T-helper 1 cell treated with Interleukin-12 subunit alpha and Interleukin-12 subunit beta and Interleukin-4 antibody, amounts not matched to agents 30 μg/mL and 1 μg/mL, for 36 hours (primary cell): ENCODE measurements around the gene REPS2.

Source experiments
- H3K27ac Mint-ChIP-seq: one replicate; pipeline ENCODE4 v1.8.0; 2021; ENCODE audit warnings: mild to moderate bottlenecking, mixed read lengths
- H3K27me3 Mint-ChIP-seq: one replicate; pipeline ENCODE4 v1.8.0; 2021; ENCODE audit warnings: low read depth, mixed read lengths
- H3K36me3 Mint-ChIP-seq: one replicate; pipeline ENCODE4 v1.8.0; 2021; ENCODE audit warnings: low read depth, mixed read lengths
- H3K4me1 Mint-ChIP-seq: one replicate; pipeline ENCODE4 v1.8.0; 2021; ENCODE audit warnings: low read depth, mixed read lengths
- H3K4me3 Mint-ChIP-seq: one replicate; pipeline ENCODE4 v1.8.0; 2021; ENCODE audit warnings: mild to moderate bottlenecking, moderate library complexity, mixed read lengths
- H3K9me3 Mint-ChIP-seq: one replicate; pipeline ENCODE4 v1.8.0; 2021; ENCODE audit warnings: mixed read lengths

The REPS2 gene

GRCh38 chrX:16978193-16978984 is 31.9 kb downstream of the REPS2 start:
- H3K4me3 Mint-ChIP-seq, result no peak overlapping the region
- H3K9me3 Mint-ChIP-seq, result no peaks in the 10 kb centered on the region
- H3K4me1 Mint-ChIP-seq, result no peaks in the 10 kb centered on the region
- no peak overlapping the region for H3K27ac Mint-ChIP-seq
- H3K27me3 Mint-ChIP-seq, result peaks cover 4% of the 10 kb centered on the region
- H3K36me3 Mint-ChIP-seq, result no peaks in the 10 kb centered on the region

- H3K4me1 Mint-ChIP-seq, result no peaks in the 10 kb centered on the region
- no peak overlapping the region for H3K4me3 Mint-ChIP-seq
- H3K27me3 Mint-ChIP-seq, result peaks cover 4% of the 10 kb centered on the region
- H3K27ac Mint-ChIP-seq, result no peak overlapping the region
- H3K9me3 Mint-ChIP-seq, result no peaks in the 10 kb centered on the region
- no peaks in the 10 kb centered on the region for H3K36me3 Mint-ChIP-seq
Measured at GRCh38 chrX:16979226-16979625, 32.8 kb downstream of the REPS2 start.

GRCh38 chrX:16981209-16981608 is 34.8 kb downstream of the REPS2 start:
- H3K4me1 Mint-ChIP-seq, result no peaks in the 10 kb centered on the region
- H3K27ac Mint-ChIP-seq, result no peak overlapping the region
- no peak overlapping the region for H3K4me3 Mint-ChIP-seq
- no peaks in the 10 kb centered on the region for H3K27me3 Mint-ChIP-seq
- no peaks in the 10 kb centered on the region for H3K9me3 Mint-ChIP-seq
- H3K36me3 Mint-ChIP-seq, result no peaks in the 10 kb centered on the region

GRCh38 chrX:16981980-16982379 is 35.5 kb downstream of the REPS2 start:
- no peaks in the 10 kb centered on the region for H3K36me3 Mint-ChIP-seq
- H3K27ac Mint-ChIP-seq, result no peak overlapping the region
- no peaks in the 10 kb centered on the region for H3K9me3 Mint-ChIP-seq
- no peaks in the 10 kb centered on the region for H3K27me3 Mint-ChIP-seq
- no peaks in the 10 kb centered on the region for H3K4me1 Mint-ChIP-seq
- no peak overlapping the region for H3K4me3 Mint-ChIP-seq

- Mint-ChIP-seq H3K4me1 (no peaks in the 10 kb centered on the region), H3K9me3 (no peaks in the 10 kb centered on the region), H3K36me3 (no peaks in the 10 kb centered on the region), H3K27ac (no peak overlapping the region), H3K4me3 (no peak overlapping the region), H3K27me3 (no peaks in the 10 kb centered on the region)
Measured at GRCh38 chrX:16983051-16983450, 36.6 kb downstream of the REPS2 start.

- Mint-ChIP-seq H3K4me3 (no peak overlapping the region), H3K27me3 (no peaks in the 10 kb centered on the region), H3K4me1 (no peaks in the 10 kb centered on the region), H3K9me3 (no peaks in the 10 kb centered on the region), H3K27ac (no peak overlapping the region), H3K36me3 (no peaks in the 10 kb centered on the region)
Measured at GRCh38 chrX:16985286-16985685, 38.8 kb downstream of the REPS2 start.

- H3K9me3 Mint-ChIP-seq, result no peaks in the 10 kb centered on the region
- no peaks in the 10 kb centered on the region for H3K36me3 Mint-ChIP-seq
- H3K4me3 Mint-ChIP-seq, result no peak overlapping the region
- no peaks in the 10 kb centered on the region for H3K27me3 Mint-ChIP-seq
- no peaks in the 10 kb centered on the region for H3K4me1 Mint-ChIP-seq
- no peak overlapping the region for H3K27ac Mint-ChIP-seq
Measured at GRCh38 chrX:16986169-16986568, 39.7 kb downstream of the REPS2 start.

- Mint-ChIP-seq H3K27me3 (no peaks in the 10 kb centered on the region), H3K27ac (no peak overlapping the region), H3K36me3 (no peaks in the 10 kb centered on the region), H3K4me1 (no peaks in the 10 kb centered on the region), H3K4me3 (no peak overlapping the region), H3K9me3 (no peaks in the 10 kb centered on the region)
Measured at GRCh38 chrX:16989750-16990149, 43.3 kb downstream of the REPS2 start.

- Mint-ChIP-seq H3K9me3 (no peaks in the 10 kb centered on the region), H3K4me3 (no peak overlapping the region), H3K4me1 (no peaks in the 10 kb centered on the region), H3K36me3 (no peaks in the 10 kb centered on the region), H3K27ac (no peak overlapping the region), H3K27me3 (peaks cover under 1% of the 10 kb centered on the region)
Measured at GRCh38 chrX:16990839-16991238, 44.4 kb downstream of the REPS2 start.

GRCh38 chrX:16992445-16992844 is 46.0 kb downstream of the REPS2 start:
- Mint-ChIP-seq H3K9me3 (no peaks in the 10 kb centered on the region), H3K36me3 (no peaks in the 10 kb centered on the region), H3K4me3 (no peak overlapping the region), H3K27ac (no peak overlapping the region), H3K27me3 (peaks cover 5% of the 10 kb centered on the region), H3K4me1 (no peaks in the 10 kb centered on the region)

GRCh38 chrX:16992951-16993350 is 46.5 kb downstream of the REPS2 start:
- no peaks in the 10 kb centered on the region for H3K9me3 Mint-ChIP-seq

GRCh38 chrX:16993791-16994318 is 47.4 kb downstream of the REPS2 start:
- H3K4me3 Mint-ChIP-seq, result no peak overlapping the region
- no peak overlapping the region for H3K27ac Mint-ChIP-seq
- peaks cover 5% of the 10 kb centered on the region for H3K27me3 Mint-ChIP-seq
- no peaks in the 10 kb centered on the region for H3K36me3 Mint-ChIP-seq
- H3K9me3 Mint-ChIP-seq, result no peaks in the 10 kb centered on the region
- no peaks in the 10 kb centered on the region for H3K4me1 Mint-ChIP-seq

More at GRCh38 chrX:16992951-16993350, 46.5 kb downstream of the REPS2 start:
- H3K27ac Mint-ChIP-seq, result no peak overlapping the region
- no peak overlapping the region for H3K4me3 Mint-ChIP-seq
- H3K36me3 Mint-ChIP-seq, result no peaks in the 10 kb centered on the region
- peaks cover 5% of the 10 kb centered on the region for H3K27me3 Mint-ChIP-seq
- no peaks in the 10 kb centered on the region for H3K4me1 Mint-ChIP-seq

GRCh38 chrX:16994736-16995135 is 48.3 kb downstream of the REPS2 start:
- Mint-ChIP-seq H3K27me3 (peaks cover 5% of the 10 kb centered on the region), H3K27ac (no peak overlapping the region), H3K4me1 (no peaks in the 10 kb centered on the region), H3K4me3 (no peak overlapping the region), H3K36me3 (no peaks in the 10 kb centered on the region), H3K9me3 (no peaks in the 10 kb centered on the region)

GRCh38 chrX:16997313-16997712 is 50.9 kb downstream of the REPS2 start:
- no peak overlapping the region for H3K4me3 Mint-ChIP-seq
- H3K27me3 Mint-ChIP-seq, result peaks cover 5% of the 10 kb centered on the region
- H3K4me1 Mint-ChIP-seq, result no peaks in the 10 kb centered on the region
- no peaks in the 10 kb centered on the region for H3K36me3 Mint-ChIP-seq
- H3K27ac Mint-ChIP-seq, result no peak overlapping the region
- H3K9me3 Mint-ChIP-seq, result no peaks in the 10 kb centered on the region

- H3K27ac Mint-ChIP-seq, result no peak overlapping the region
Measured at GRCh38 chrX:16999275-16999674, 52.8 kb downstream of the REPS2 start.

More at GRCh38 chrX:16999275-16999674, 52.8 kb downstream of the REPS2 start:
- H3K4me1 Mint-ChIP-seq, result peaks cover 5% of the 10 kb centered on the region
- H3K27me3 Mint-ChIP-seq, result peaks cover 11% of the 10 kb centered on the region
- H3K9me3 Mint-ChIP-seq, result no peaks in the 10 kb centered on the region
- no peak overlapping the region for H3K4me3 Mint-ChIP-seq
- no peaks in the 10 kb centered on the region for H3K36me3 Mint-ChIP-seq
